Ureter (tissue), 1 donor: ENCODE results near the gene ERVK3-1. TPM values are rescaled to one million over a fixed set of nuclear protein-coding genes. Genes with fewer than 3 reads are reported as not detected.
"Not testable (repeated sequence)": the region's sequence is repeated elsewhere in the genome, so short reads cannot be mapped to it uniquely, and the experiment has no call there.

Source experiments
- DNase-seq: peaks from one replicate; pipeline ENCODE4 v3.0.0-alpha.2; 2020; ENCODE audit warnings: low spot score
- total RNA-seq: library from RNA; stranded (reverse); gene quantifications from one replicate; pipeline ENCODE4 v1.2.4, GENCODE V29; 2023
- donor health status: DM: yes; HTN: yes; CAD: no.

ERVK3-1 gene
- total RNA-seq, 1 donor from 2014 or later = 38.8 TPM

- DNase-seq = peak; percentile 72
Measured at GRCh38 chr19:58346961-58347929, 42.1 kb downstream of the ERVK3-1 start.

GRCh38 chr19:58348080-58348479, 42.9 kb downstream of the ERVK3-1 start:
- not testable (repeated sequence) for DNase-seq

- no peak for DNase-seq
Measured at GRCh38 chr19:58349590-58349989, 44.4 kb downstream of the ERVK3-1 start.

GRCh38 chr19:58350001-58350861, 45.1 kb downstream of the ERVK3-1 start:
- DNase-seq = no peak

GRCh38 chr19:58350871-58351557, 45.8 kb downstream of the ERVK3-1 start:
- DNase-seq = no peak

- no peak for DNase-seq
Measured at GRCh38 chr19:58351558-58351878, 46.3 kb downstream of the ERVK3-1 start.

GRCh38 chr19:58351990-58352755, 47.0 kb downstream of the ERVK3-1 start:
- DNase-seq = no peak

- DNase-seq = no peak
Measured at GRCh38 chr19:58352760-58353671, 47.8 kb downstream of the ERVK3-1 start, which contains the start of gene A1BG. Gene A1BG (minus strand): TSS chr19:58353492. CDS start chr19:58353437, 55 bp downstream.

- no peak for DNase-seq
Measured at GRCh38 chr19:58353717-58354477, 48.7 kb downstream of the ERVK3-1 start.

- DNase-seq = no peak
Measured at GRCh38 chr19:58354478-58355030, 49.4 kb downstream of the ERVK3-1 start.

- no peak for DNase-seq
Measured at GRCh38 chr19:58355215-58355796, 50.1 kb downstream of the ERVK3-1 start.

- DNase-seq = no peak
Measured at GRCh38 chr19:58355908-58356765, 51.0 kb downstream of the ERVK3-1 start.

- DNase-seq = no peak
Measured at GRCh38 chr19:58356766-58357480, 51.7 kb downstream of the ERVK3-1 start.

- no peak for DNase-seq
Measured at GRCh38 chr19:58357481-58358145, 52.4 kb downstream of the ERVK3-1 start.

- no peak for DNase-seq
Measured at GRCh38 chr19:58361900-58362271, 56.7 kb downstream of the ERVK3-1 start.

- peak; percentile 96 for DNase-seq
Measured at GRCh38 chr19:58362272-58362994, 57.3 kb downstream of the ERVK3-1 start, which contains the start of gene ZNF497. Gene ZNF497 (minus strand): TSS chr19:58362751. CDS start chr19:58357635, 5,116 bp downstream.
